ENCODE results near the gene RNF214.

DNA sequence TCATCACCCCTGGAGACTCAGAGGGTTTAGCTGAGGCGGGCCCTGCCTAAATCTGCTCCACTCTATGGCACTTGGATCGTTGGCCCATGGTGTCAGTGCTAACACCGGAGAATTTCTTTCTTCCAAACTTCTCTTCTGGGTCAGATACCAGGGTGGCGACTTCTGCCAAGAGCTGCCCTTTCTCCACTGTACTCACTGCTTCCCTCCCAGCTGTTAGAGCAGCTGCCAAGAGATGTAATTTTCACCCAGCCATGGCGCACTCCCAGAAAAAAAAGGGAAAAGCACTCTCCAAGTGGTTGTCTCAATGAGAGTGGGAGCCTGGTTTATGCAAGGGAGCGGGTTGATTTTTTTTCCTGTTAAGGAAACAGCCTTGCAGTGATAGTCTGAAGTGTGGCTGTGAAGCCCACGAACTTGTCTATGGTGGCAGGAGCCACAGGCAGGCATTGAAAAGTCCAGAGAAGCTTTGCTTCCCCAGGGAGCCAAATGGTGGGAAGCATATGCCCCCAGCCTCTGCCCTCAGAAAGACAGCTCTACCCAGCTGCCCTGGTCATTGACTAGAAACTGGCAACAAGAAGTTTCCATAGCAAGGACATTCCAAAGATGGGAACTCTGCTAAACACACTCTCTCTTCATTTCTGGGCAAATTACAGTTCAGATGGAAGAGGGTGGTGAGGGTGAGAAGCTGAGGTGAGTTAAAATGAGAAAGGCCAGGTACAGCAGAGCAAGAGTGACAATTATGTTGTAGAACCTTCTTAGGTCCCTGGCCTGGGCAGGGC is 11.3 kb upstream of the RNF214 start:
- TF ChIP-seq, protein P1, sequence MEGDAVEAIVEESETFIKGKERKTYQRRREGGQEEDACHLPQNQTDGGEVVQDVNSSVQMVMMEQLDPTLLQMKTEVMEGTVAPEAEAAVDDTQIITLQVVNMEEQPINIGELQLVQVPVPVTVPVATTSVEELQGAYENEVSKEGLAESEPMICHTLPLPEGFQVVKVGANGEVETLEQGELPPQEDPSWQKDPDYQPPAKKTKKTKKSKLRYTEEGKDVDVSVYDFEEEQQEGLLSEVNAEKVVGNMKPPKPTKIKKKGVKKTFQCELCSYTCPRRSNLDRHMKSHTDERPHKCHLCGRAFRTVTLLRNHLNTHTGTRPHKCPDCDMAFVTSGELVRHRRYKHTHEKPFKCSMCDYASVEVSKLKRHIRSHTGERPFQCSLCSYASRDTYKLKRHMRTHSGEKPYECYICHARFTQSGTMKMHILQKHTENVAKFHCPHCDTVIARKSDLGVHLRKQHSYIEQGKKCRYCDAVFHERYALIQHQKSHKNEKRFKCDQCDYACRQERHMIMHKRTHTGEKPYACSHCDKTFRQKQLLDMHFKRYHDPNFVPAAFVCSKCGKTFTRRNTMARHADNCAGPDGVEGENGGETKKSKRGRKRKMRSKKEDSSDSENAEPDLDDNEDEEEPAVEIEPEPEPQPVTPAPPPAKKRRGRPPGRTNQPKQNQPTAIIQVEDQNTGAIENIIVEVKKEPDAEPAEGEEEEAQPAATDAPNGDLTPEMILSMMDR (IDR thresholded peaks at IDR 0.05), result no peak
- no peak for TF ChIP-seq POLR2A (IDR thresholded peaks at IDR 0.05)
